ENCODE results near the gene VEZT.

The VEZT gene

DNA sequence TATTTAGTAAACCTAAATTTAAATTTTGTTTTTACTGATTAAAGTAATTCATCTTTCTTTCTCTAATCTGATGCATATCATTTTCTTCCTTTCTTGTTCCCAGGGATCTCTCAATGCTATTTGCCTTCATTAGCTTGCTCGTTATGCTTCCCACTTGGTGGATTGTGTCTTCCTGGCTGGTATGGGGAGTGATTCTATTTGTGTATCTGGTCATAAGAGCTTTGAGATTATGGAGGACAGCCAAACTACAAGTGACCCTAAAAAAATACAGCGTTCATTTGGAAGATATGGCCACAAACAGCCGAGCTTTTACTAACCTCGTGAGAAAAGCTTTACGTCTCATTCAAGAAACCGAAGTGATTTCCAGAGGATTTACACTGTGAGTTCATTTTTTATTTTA lies 48.6 kb downstream of the VEZT start:
- TF ChIP-seq, protein P1, sequence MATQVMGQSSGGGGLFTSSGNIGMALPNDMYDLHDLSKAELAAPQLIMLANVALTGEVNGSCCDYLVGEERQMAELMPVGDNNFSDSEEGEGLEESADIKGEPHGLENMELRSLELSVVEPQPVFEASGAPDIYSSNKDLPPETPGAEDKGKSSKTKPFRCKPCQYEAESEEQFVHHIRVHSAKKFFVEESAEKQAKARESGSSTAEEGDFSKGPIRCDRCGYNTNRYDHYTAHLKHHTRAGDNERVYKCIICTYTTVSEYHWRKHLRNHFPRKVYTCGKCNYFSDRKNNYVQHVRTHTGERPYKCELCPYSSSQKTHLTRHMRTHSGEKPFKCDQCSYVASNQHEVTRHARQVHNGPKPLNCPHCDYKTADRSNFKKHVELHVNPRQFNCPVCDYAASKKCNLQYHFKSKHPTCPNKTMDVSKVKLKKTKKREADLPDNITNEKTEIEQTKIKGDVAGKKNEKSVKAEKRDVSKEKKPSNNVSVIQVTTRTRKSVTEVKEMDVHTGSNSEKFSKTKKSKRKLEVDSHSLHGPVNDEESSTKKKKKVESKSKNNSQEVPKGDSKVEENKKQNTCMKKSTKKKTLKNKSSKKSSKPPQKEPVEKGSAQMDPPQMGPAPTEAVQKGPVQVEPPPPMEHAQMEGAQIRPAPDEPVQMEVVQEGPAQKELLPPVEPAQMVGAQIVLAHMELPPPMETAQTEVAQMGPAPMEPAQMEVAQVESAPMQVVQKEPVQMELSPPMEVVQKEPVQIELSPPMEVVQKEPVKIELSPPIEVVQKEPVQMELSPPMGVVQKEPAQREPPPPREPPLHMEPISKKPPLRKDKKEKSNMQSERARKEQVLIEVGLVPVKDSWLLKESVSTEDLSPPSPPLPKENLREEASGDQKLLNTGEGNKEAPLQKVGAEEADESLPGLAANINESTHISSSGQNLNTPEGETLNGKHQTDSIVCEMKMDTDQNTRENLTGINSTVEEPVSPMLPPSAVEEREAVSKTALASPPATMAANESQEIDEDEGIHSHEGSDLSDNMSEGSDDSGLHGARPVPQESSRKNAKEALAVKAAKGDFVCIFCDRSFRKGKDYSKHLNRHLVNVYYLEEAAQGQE (IDR thresholded peaks at IDR 0.05; ENCODE audit: insufficient read depth in 1 of 2, low read depth in 2 of 2, low read length in 2 of 2): no peak
- TF ChIP-seq TAF1 (IDR thresholded peaks at IDR 0.05; ENCODE audit: borderline replicate concordance, insufficient read depth, low read length) (no peak), POLR2AphosphoS5 (IDR thresholded peaks at IDR 0.05; ENCODE audit: low read depth, low read length) (no peak), FOXP2 (optimal IDR thresholded peaks at IDR 0.05; ENCODE audit: borderline replicate concordance, extremely low read depth, extremely low read length, insufficient read depth) (no peak), SIN3A (IDR thresholded peaks at IDR 0.05; ENCODE audit: borderline replicate concordance, insufficient read depth, low read length) (no peak)

DNA sequence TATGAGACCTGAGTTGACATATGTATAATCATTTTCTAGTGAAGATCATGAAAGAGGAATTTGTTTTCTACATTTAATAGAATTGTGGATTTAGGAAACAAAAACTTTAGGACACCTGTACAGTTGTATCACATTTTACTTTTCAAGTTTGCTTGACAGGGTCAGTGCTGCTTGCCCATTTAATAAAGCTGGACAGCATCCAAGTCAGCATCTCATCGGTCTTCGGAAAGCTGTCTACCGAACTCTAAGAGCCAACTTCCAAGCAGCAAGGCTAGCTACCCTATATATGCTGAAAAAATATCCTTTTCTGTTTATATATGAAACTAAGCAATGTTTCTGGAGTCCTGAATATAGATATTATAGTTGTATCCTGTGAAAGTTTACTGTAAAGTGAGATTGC lies 52.3 kb downstream of the VEZT start:
- TF ChIP-seq FOXP2 (optimal IDR thresholded peaks at IDR 0.05; ENCODE audit: borderline replicate concordance, extremely low read depth, extremely low read length, insufficient read depth) (no peak), TAF1 (IDR thresholded peaks at IDR 0.05; ENCODE audit: borderline replicate concordance, insufficient read depth, low read length) (no peak), POLR2AphosphoS5 (IDR thresholded peaks at IDR 0.05; ENCODE audit: low read depth, low read length) (no peak), SIN3A (IDR thresholded peaks at IDR 0.05; ENCODE audit: borderline replicate concordance, insufficient read depth, low read length) (no peak)
- TF ChIP-seq, protein P1 (IDR thresholded peaks at IDR 0.05; ENCODE audit: insufficient read depth in 1 of 2, low read depth in 2 of 2, low read length in 2 of 2): no peak

DNA sequence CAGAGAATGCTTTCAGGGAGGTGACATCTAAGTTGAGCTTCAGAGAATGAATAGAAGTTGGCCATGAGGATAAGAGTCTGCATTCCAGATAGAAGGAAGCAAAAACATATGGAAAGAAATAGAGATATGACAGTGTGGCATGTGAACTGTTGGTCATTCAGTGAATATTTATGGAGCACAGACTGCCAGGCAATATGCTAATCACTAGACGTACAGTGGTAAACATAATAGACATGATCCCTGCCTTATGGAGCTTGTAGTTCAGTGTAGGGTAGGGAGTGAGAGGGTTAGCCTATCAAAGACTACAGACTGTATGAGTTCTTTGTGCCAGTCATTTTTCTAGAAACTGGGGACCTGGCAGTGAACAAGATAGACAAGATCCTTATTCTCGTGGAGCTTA lies 53.9 kb downstream of the VEZT start:
- no peak for TF ChIP-seq POLR2AphosphoS5 (IDR thresholded peaks at IDR 0.05; ENCODE audit: low read depth, low read length)
- no peak for TF ChIP-seq SIN3A (IDR thresholded peaks at IDR 0.05; ENCODE audit: borderline replicate concordance, insufficient read depth, low read length)
- TF ChIP-seq, protein P1 (IDR thresholded peaks at IDR 0.05; ENCODE audit: insufficient read depth in 1 of 2, low read depth in 2 of 2, low read length in 2 of 2): no peak
- TF ChIP-seq FOXP2 (optimal IDR thresholded peaks at IDR 0.05; ENCODE audit: borderline replicate concordance, extremely low read depth, extremely low read length, insufficient read depth): no peak
- TF ChIP-seq TAF1 (IDR thresholded peaks at IDR 0.05; ENCODE audit: borderline replicate concordance, insufficient read depth, low read length): no peak

DNA sequence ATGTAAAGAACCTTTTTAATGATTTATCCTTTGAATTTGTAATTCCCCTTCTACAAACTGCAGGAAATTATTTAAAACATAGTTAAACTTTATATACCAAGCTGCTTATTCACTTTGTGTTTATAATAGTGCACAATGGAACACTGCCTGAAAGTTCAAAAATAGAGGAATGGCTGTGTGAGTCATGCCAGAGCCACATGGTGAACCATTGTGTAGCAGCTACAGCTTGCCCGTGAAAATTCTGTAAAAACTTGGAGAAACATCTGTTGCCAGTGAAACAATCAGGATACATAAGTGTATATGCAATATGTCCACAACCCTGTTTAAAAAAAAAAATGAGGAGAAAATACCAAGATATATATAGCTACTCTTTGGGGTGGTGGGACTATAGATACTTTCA lies 59.5 kb downstream of the VEZT start:
- TF ChIP-seq FOXP2 (optimal IDR thresholded peaks at IDR 0.05; ENCODE audit: borderline replicate concordance, extremely low read depth, extremely low read length, insufficient read depth) (no peak), SIN3A (IDR thresholded peaks at IDR 0.05; ENCODE audit: borderline replicate concordance, insufficient read depth, low read length) (no peak), TAF1 (IDR thresholded peaks at IDR 0.05; ENCODE audit: borderline replicate concordance, insufficient read depth, low read length) (no peak), POLR2AphosphoS5 (IDR thresholded peaks at IDR 0.05; ENCODE audit: low read depth, low read length) (no peak)
- TF ChIP-seq, protein P1 (IDR thresholded peaks at IDR 0.05; ENCODE audit: insufficient read depth in 1 of 2, low read depth in 2 of 2, low read length in 2 of 2): no peak

GRCh38 chr12:95279856-95280255 lies 62.2 kb downstream of the VEZT start:
- TF ChIP-seq POLR2AphosphoS5 (IDR thresholded peaks at IDR 0.05; ENCODE audit: low read depth, low read length): no peak
- TF ChIP-seq, protein P1 (IDR thresholded peaks at IDR 0.05; ENCODE audit: insufficient read depth in 1 of 2, low read depth in 2 of 2, low read length in 2 of 2): no peak

All from PFSK-1 (cell line).